Measurements from ENCODE around the gene LAMC2. TPM values are rescaled to one million over a fixed set of nuclear protein-coding genes. Genes with fewer than 3 reads are reported as not detected.

Gene LAMC2
- total and polyA plus RNA-seq, 8 donors = 38.1 to 104 (median 46.6) TPM

DNA sequence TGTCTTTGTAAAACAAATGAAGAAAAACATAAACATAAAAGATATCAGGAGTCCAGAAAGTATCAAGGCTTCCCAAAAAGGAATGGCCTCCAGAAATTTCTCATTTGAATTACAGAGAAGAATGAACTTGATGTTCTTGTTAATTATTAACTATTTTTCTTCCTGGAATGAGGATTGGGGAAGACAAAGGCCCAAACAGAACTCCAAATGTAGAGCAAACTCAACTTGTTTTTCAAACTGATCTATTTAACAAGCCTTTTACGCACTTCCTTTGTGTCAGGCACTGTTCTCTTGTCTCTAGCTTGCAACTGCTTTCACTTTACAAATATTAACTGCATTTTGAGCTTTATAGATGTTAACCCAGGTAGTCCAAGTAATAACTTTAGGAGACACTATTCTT lies 45.5 kb downstream of the LAMC2 start:
- H3K4me3 ChIP-seq = no peak overlapping the region
- H3K9me3 ChIP-seq = no peaks in the 10 kb centered on the region
- H3K27ac ChIP-seq = no peak overlapping the region
- DNase-seq (no peak), ATAC-seq (no peak)
- no peaks in the 10 kb centered on the region for H3K27me3 ChIP-seq
- H3K4me1 ChIP-seq = peaks cover 0 to 18% of the 10 kb centered on the region in 2 donors
- TF ChIP-seq, protein P1, sequence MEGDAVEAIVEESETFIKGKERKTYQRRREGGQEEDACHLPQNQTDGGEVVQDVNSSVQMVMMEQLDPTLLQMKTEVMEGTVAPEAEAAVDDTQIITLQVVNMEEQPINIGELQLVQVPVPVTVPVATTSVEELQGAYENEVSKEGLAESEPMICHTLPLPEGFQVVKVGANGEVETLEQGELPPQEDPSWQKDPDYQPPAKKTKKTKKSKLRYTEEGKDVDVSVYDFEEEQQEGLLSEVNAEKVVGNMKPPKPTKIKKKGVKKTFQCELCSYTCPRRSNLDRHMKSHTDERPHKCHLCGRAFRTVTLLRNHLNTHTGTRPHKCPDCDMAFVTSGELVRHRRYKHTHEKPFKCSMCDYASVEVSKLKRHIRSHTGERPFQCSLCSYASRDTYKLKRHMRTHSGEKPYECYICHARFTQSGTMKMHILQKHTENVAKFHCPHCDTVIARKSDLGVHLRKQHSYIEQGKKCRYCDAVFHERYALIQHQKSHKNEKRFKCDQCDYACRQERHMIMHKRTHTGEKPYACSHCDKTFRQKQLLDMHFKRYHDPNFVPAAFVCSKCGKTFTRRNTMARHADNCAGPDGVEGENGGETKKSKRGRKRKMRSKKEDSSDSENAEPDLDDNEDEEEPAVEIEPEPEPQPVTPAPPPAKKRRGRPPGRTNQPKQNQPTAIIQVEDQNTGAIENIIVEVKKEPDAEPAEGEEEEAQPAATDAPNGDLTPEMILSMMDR (IDR thresholded peaks at IDR 0.05) = no peak
- intact Hi-C loops (cut with DNase I) = no loop called here
- no peaks in the 10 kb centered on the region for H3K36me3 ChIP-seq

DNA sequence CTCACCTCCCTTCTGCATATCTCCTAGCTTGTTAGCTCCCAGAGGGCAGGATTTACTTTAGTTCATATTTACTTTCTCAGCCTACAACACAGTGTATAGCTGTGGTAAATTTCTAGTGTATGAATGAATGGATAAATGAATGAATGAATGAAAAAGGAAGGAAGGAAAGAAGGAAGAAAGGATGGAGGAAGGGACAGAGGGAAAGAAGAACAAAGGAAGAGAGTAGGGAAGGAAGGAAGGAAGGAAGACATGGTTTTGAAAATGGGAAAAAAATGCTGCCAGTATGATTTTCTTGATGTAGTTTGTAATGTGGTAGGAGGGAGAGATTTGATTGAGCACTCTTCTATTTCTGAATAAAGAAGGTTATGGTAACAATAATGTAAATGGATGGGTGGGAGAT lies 47.0 kb downstream of the LAMC2 start:
- Histone ChIP-seq H3K36me3 (no peaks in the 10 kb centered on the region), H3K9me3 (no peaks in the 10 kb centered on the region), H3K4me3 (no peak overlapping the region), H3K4me1 (peaks cover 0 to 20% of the 10 kb centered on the region in 2 donors), H3K27ac (no peak overlapping the region), H3K27me3 (no peaks in the 10 kb centered on the region)
- ATAC-seq (no peak), DNase-seq (no peak)
- intact Hi-C loops (cut with DNase I) = no loop called here
- TF ChIP-seq, protein P1 (IDR thresholded peaks at IDR 0.05) = no peak

DNA sequence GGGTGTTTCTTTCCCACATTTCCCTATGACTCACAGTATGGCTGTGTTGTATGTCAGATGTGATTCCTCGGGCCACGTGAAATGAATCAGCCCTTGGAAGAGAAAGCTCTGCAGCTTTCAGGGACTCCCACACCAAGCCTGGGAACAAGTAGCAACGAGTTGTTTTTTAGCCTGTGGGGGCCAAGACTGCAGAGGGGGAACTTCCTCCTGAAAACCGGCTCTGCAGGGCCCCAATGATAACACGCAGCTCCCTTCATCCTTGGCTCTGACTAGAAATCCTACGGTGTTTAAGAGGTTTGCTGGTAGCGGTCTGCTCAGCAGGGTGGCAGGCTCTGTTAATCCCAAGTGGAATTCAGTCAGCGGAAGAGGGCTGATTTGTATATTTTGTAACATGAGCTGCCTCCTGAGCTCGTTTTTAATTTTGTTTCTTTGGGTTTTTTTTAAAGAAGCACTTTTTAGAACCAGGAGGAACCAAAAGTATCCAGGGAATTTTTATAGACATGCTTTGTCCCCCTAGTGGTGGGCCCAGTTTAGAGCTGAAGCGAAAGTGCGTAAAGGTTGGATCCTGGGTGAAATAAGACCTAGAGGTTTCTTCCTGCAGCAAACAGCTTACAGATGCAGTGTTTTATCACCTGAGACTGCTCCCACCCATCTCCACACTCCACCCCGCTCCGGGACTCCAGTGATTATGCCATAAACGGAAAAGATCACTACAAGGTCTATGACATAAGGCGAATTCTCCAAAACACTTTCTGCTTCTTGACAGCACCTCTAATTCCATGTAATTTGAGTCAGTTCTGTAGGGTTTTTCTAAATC lies 48.8 kb downstream of the LAMC2 start:
- ATAC-seq (peak; percentile 90), DNase-seq (peak in 3 of 4 donors; percentile 53 to 69 (median 64))
- TF ChIP-seq, protein P1 (IDR thresholded peaks at IDR 0.05) = peak; percentile 47 to 59

DNA sequence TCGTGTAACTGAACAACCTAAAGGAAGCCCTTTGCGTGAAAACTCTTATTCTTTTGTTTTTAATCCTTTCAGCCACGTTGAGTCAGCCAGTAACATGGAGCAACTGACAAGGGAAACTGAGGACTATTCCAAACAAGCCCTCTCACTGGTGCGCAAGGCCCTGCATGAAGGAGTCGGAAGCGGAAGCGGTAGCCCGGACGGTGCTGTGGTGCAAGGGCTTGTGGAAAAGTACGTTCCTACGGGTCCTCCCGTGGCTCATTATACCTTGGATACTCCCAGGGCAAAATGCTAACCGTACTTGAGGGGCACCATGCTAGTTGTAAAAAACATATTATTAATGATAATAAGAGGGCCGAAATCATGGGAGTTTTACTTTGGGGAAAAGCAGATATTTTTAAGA lies 49.4 kb downstream of the LAMC2 start:
- DNase-seq (no peak), ATAC-seq (no peak)
- peaks cover 0 to 28% of the 10 kb centered on the region in 2 donors for H3K4me1 ChIP-seq
- no peaks in the 10 kb centered on the region for H3K9me3 ChIP-seq
- intact Hi-C loops (cut with DNase I) = no loop called here
- no peaks in the 10 kb centered on the region for H3K36me3 ChIP-seq
- H3K27ac ChIP-seq = peak overlapping the region; percentile 64 to 82
- TF ChIP-seq, protein P1 (IDR thresholded peaks at IDR 0.05) = no peak
- no peak overlapping the region for H3K4me3 ChIP-seq
- H3K27me3 ChIP-seq = no peaks in the 10 kb centered on the region

More for the DNA sequence above, 48.8 kb downstream of the LAMC2 start:
- Histone ChIP-seq H3K27me3 (no peaks in the 10 kb centered on the region), H3K9me3 (no peaks in the 10 kb centered on the region), H3K4me1 (peaks cover 0 to 28% of the 10 kb centered on the region in 2 donors), H3K36me3 (no peaks in the 10 kb centered on the region), H3K27ac (peak overlapping the region; percentile 64 to 82), H3K4me3 (peak overlapping the region in 1 of 2 donors; percentile 9)
- intact Hi-C loops (cut with DNase I) = no loop called here

DNA sequence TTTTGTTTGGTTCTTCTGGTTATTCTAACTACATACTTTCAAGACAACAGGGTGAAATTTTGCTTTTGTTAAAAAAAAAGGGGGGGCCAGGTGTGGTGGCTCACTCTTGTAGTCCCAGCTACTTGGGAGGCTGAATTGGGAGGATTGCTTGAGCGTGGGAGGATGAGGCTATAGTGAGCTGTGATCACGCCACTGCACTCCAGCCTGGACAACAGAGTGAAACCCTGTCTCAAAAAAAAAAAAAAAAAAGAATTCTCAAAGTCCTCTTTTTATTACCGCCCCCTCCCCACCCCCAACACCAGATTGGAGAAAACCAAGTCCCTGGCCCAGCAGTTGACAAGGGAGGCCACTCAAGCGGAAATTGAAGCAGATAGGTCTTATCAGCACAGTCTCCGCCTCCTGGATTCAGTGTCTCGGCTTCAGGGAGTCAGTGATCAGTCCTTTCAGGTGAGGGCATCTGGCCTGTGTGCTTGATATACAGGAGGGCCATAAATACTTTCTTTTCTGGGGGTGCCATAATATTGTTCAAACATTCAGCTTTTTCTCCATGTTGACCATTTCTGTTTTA lies 50.2 kb downstream of the LAMC2 start:
- TF ChIP-seq, protein P1 (IDR thresholded peaks at IDR 0.05) = no peak
- H3K27me3 ChIP-seq = no peaks in the 10 kb centered on the region
- intact Hi-C loops (cut with DNase I) = no loop called here
- H3K4me3 ChIP-seq = no peak overlapping the region
- ATAC-seq (no peak), DNase-seq (no peak)
- H3K9me3 ChIP-seq = no peaks in the 10 kb centered on the region
- no peaks in the 10 kb centered on the region for H3K36me3 ChIP-seq
- H3K4me1 ChIP-seq = peaks cover 0 to 28% of the 10 kb centered on the region in 2 donors
- no peak overlapping the region for H3K27ac ChIP-seq

Data from left lung (tissue), 10 donors.